ENCODE data around the gene LRCH4.

Gene LRCH4

GRCh38 chr7:100568176-100568895, 17.6 kb downstream of the LRCH4 start:
- no CpG with 5 or more reads among the region's 11 CpGs for WGBS (ENCODE audit: extremely low coverage, insufficient coverage, low lambda C conversion rate)

GRCh38 chr7:100567751-100568175, 18.2 kb downstream of the LRCH4 start:
- no peak overlapping the region for H2BK5ac ChIP-seq (ENCODE audit: low read length)
- H2BK120ac ChIP-seq (ENCODE audit: low read depth, low read length) = no peak overlapping the region
- no peak overlapping the region for H4K8ac ChIP-seq (ENCODE audit: low read depth, low read length)
- no peak overlapping the region for H2AK5ac ChIP-seq (ENCODE audit: low read length)
- no peak overlapping the region for H3K4me3 ChIP-seq (ENCODE audit: low read length)
- no peak overlapping the region for H4K5ac ChIP-seq (ENCODE audit: low read length)
- H3K4me1 ChIP-seq (ENCODE audit: control insufficient read depth, low read depth, low read length) = peaks cover 10% of the 10 kb centered on the region
- DNase-seq = no peak
- no peak overlapping the region for H3K56ac ChIP-seq (ENCODE audit: low read length)
- H3K79me2 ChIP-seq (ENCODE audit: control insufficient read depth, insufficient read depth, low read length) = no peaks in the 10 kb centered on the region
- no peak overlapping the region for H2BK15ac ChIP-seq (replicated peaks; ENCODE audit: low read depth)
- no peak overlapping the region for H3K4ac ChIP-seq (ENCODE audit: low read depth, low read length)
- no peak overlapping the region for H3K9ac ChIP-seq (ENCODE audit: low read length)
- no CpG with 5 or more reads among the region's 3 CpGs for WGBS (ENCODE audit: extremely low coverage, insufficient coverage, low lambda C conversion rate)
- no peak overlapping the region for H3K27ac ChIP-seq (ENCODE audit: low read depth, low read length)
- no peaks in the 10 kb centered on the region for H3K79me1 ChIP-seq (ENCODE audit: low read length)
- H3K4me2 ChIP-seq (ENCODE audit: low read length) = no peak overlapping the region
- H3K23ac ChIP-seq (ENCODE audit: low read length) = no peak overlapping the region
- H3K27me3 ChIP-seq (ENCODE audit: insufficient read depth, low read length, poor library complexity) = no peaks in the 10 kb centered on the region
- H3K18ac ChIP-seq (ENCODE audit: low read length) = no peak overlapping the region
- no peaks in the 10 kb centered on the region for H3K36me3 ChIP-seq (ENCODE audit: control insufficient read depth, insufficient read depth, low read length)

More at GRCh38 chr7:100568176-100568895, 17.6 kb downstream of the LRCH4 start:
- Histone ChIP-seq H3K4me1 (ENCODE audit: control insufficient read depth, low read depth, low read length) (peaks cover 10% of the 10 kb centered on the region), H3K79me2 (ENCODE audit: control insufficient read depth, insufficient read depth, low read length) (no peaks in the 10 kb centered on the region), H2BK120ac (ENCODE audit: low read depth, low read length) (no peak overlapping the region), H3K18ac (ENCODE audit: low read length) (no peak overlapping the region), H4K5ac (ENCODE audit: low read length) (no peak overlapping the region), H3K4ac (ENCODE audit: low read depth, low read length) (no peak overlapping the region), H3K27me3 (ENCODE audit: insufficient read depth, low read length, poor library complexity) (no peaks in the 10 kb centered on the region), H3K23ac (ENCODE audit: low read length) (no peak overlapping the region), H2AK5ac (ENCODE audit: low read length) (no peak overlapping the region), H3K4me3 (ENCODE audit: low read length) (no peak overlapping the region), H3K56ac (ENCODE audit: low read length) (no peak overlapping the region), H3K9ac (ENCODE audit: low read length) (no peak overlapping the region), H3K36me3 (ENCODE audit: control insufficient read depth, insufficient read depth, low read length) (no peaks in the 10 kb centered on the region), H2BK15ac (replicated peaks; ENCODE audit: low read depth) (no peak overlapping the region), H4K8ac (ENCODE audit: low read depth, low read length) (no peak overlapping the region), H3K27ac (ENCODE audit: low read depth, low read length) (no peak overlapping the region), H3K79me1 (ENCODE audit: low read length) (no peaks in the 10 kb centered on the region), H3K4me2 (ENCODE audit: low read length) (no peak overlapping the region), H2BK5ac (ENCODE audit: low read length) (no peak overlapping the region)
- DNase-seq = no peak

GRCh38 chr7:100567031-100567730, 18.7 kb downstream of the LRCH4 start:
- Histone ChIP-seq H3K18ac (ENCODE audit: low read length) (no peak overlapping the region), H3K4me3 (ENCODE audit: low read length) (no peak overlapping the region), H2BK15ac (replicated peaks; ENCODE audit: low read depth) (no peak overlapping the region), H3K79me2 (ENCODE audit: control insufficient read depth, insufficient read depth, low read length) (no peaks in the 10 kb centered on the region), H3K4me1 (ENCODE audit: control insufficient read depth, low read depth, low read length) (peaks cover 10% of the 10 kb centered on the region), H3K27me3 (ENCODE audit: insufficient read depth, low read length, poor library complexity) (no peaks in the 10 kb centered on the region), H3K56ac (ENCODE audit: low read length) (no peak overlapping the region), H3K79me1 (ENCODE audit: low read length) (no peaks in the 10 kb centered on the region), H2BK5ac (ENCODE audit: low read length) (no peak overlapping the region), H2AK5ac (ENCODE audit: low read length) (no peak overlapping the region), H3K23ac (ENCODE audit: low read length) (no peak overlapping the region), H3K36me3 (ENCODE audit: control insufficient read depth, insufficient read depth, low read length) (no peaks in the 10 kb centered on the region), H4K8ac (ENCODE audit: low read depth, low read length) (no peak overlapping the region), H2BK120ac (ENCODE audit: low read depth, low read length) (no peak overlapping the region), H3K9ac (ENCODE audit: low read length) (no peak overlapping the region), H4K5ac (ENCODE audit: low read length) (no peak overlapping the region), H3K4ac (ENCODE audit: low read depth, low read length) (no peak overlapping the region), H3K4me2 (ENCODE audit: low read length) (no peak overlapping the region), H3K27ac (ENCODE audit: low read depth, low read length) (no peak overlapping the region)
- WGBS (ENCODE audit: extremely low coverage, insufficient coverage, low lambda C conversion rate) = no CpG with 5 or more reads among the region's 12 CpGs
- DNase-seq = no peak

GRCh38 chr7:100566018-100566531, 19.9 kb downstream of the LRCH4 start:
- no peak for DNase-seq

GRCh38 chr7:100565133-100565571, 20.8 kb downstream of the LRCH4 start:
- no peak for DNase-seq

More at GRCh38 chr7:100566018-100566531, 19.9 kb downstream of the LRCH4 start:
- H3K79me1 ChIP-seq (ENCODE audit: low read length) = no peaks in the 10 kb centered on the region
- H3K27ac ChIP-seq (ENCODE audit: low read depth, low read length) = no peak overlapping the region
- H2BK15ac ChIP-seq (replicated peaks; ENCODE audit: low read depth) = no peak overlapping the region
- H3K9ac ChIP-seq (ENCODE audit: low read length) = no peak overlapping the region
- no peak overlapping the region for H2BK120ac ChIP-seq (ENCODE audit: low read depth, low read length)
- WGBS (ENCODE audit: extremely low coverage, insufficient coverage, low lambda C conversion rate) = no CpG with 5 or more reads among the region's 6 CpGs
- no peaks in the 10 kb centered on the region for H3K79me2 ChIP-seq (ENCODE audit: control insufficient read depth, insufficient read depth, low read length)
- peaks cover 2% of the 10 kb centered on the region for H3K4me1 ChIP-seq (ENCODE audit: control insufficient read depth, low read depth, low read length)
- H2BK5ac ChIP-seq (ENCODE audit: low read length) = no peak overlapping the region
- H3K27me3 ChIP-seq (ENCODE audit: insufficient read depth, low read length, poor library complexity) = no peaks in the 10 kb centered on the region
- H3K36me3 ChIP-seq (ENCODE audit: control insufficient read depth, insufficient read depth, low read length) = no peaks in the 10 kb centered on the region
- no peak overlapping the region for H3K56ac ChIP-seq (ENCODE audit: low read length)
- no peak overlapping the region for H3K4me2 ChIP-seq (ENCODE audit: low read length)
- H2AK5ac ChIP-seq (ENCODE audit: low read length) = no peak overlapping the region
- no peak overlapping the region for H3K23ac ChIP-seq (ENCODE audit: low read length)
- H4K8ac ChIP-seq (ENCODE audit: low read depth, low read length) = no peak overlapping the region
- no peak overlapping the region for H4K5ac ChIP-seq (ENCODE audit: low read length)
- no peak overlapping the region for H3K4ac ChIP-seq (ENCODE audit: low read depth, low read length)
- no peak overlapping the region for H3K18ac ChIP-seq (ENCODE audit: low read length)
- H3K4me3 ChIP-seq (ENCODE audit: low read length) = no peak overlapping the region

More at GRCh38 chr7:100565133-100565571, 20.8 kb downstream of the LRCH4 start:
- Histone ChIP-seq H3K4me3 (ENCODE audit: low read length) (no peak overlapping the region), H3K36me3 (ENCODE audit: control insufficient read depth, insufficient read depth, low read length) (no peaks in the 10 kb centered on the region), H4K5ac (ENCODE audit: low read length) (no peak overlapping the region), H3K79me1 (ENCODE audit: low read length) (no peaks in the 10 kb centered on the region), H3K27ac (ENCODE audit: low read depth, low read length) (no peak overlapping the region), H3K4ac (ENCODE audit: low read depth, low read length) (no peak overlapping the region), H3K9ac (ENCODE audit: low read length) (no peak overlapping the region), H2BK5ac (ENCODE audit: low read length) (no peak overlapping the region), H3K4me1 (ENCODE audit: control insufficient read depth, low read depth, low read length) (no peaks in the 10 kb centered on the region), H3K79me2 (ENCODE audit: control insufficient read depth, insufficient read depth, low read length) (no peaks in the 10 kb centered on the region), H3K4me2 (ENCODE audit: low read length) (no peak overlapping the region), H2BK15ac (replicated peaks; ENCODE audit: low read depth) (no peak overlapping the region), H2BK120ac (ENCODE audit: low read depth, low read length) (no peak overlapping the region), H4K8ac (ENCODE audit: low read depth, low read length) (no peak overlapping the region), H3K18ac (ENCODE audit: low read length) (no peak overlapping the region), H3K23ac (ENCODE audit: low read length) (no peak overlapping the region), H3K56ac (ENCODE audit: low read length) (no peak overlapping the region), H3K27me3 (ENCODE audit: insufficient read depth, low read length, poor library complexity) (no peaks in the 10 kb centered on the region), H2AK5ac (ENCODE audit: low read length) (no peak overlapping the region)
- no CpG with 5 or more reads among the region's 11 CpGs for WGBS (ENCODE audit: extremely low coverage, insufficient coverage, low lambda C conversion rate)

Measured in mesendoderm (in vitro differentiated cells).